Right renal pelvis (tissue), 4 donors: Measurements from ENCODE around the gene OR52N2. TPM values are rescaled to one million over a fixed set of nuclear protein-coding genes. Genes with fewer than 3 reads are reported as not detected.

Experiments
- polyA plus RNA-seq, 4 donors: library from polyadenylated mRNA; unstranded; fragments of 120-200 nt; gene quantifications; one replicate each; pipeline ENCODE4 v1.2.1, GENCODE V29; 2013; ENCODE audit not compliant: insufficient read length in 4 of 4

Gene OR52N2
- polyA plus RNA-seq, 4 donors: not detected

Other genes with a start within 250 kb of the OR52N2 start
- under 1 TPM in 1 of 4 donors, not detected in 3; 0.05 TPM for gene OR52B6, start 228.0 kb upstream of the OR52N2 start, polyA plus RNA-seq
- 10 to 100 TPM; 16.9 to 73.5 (median 39.6) TPM for gene TRIM6, start 212.3 kb upstream of the OR52N2 start, polyA plus RNA-seq
- gene TRIM34, start 183.9 kb upstream of the OR52N2 start, polyA plus RNA-seq: 10 to 100 TPM in 3 of 4 donors, 1 to 10 TPM in 1; 8.2 to 12.7 (median 11.5) TPM
- gene TRIM5, start 123.8 kb upstream of the OR52N2 start, polyA plus RNA-seq: 10 to 100 TPM; 34.8 to 46.9 (median 41.6) TPM
- 10 to 100 TPM in 1 of 4 donors, 1 to 10 TPM in 3; 6.9 to 10.6 (median 7.9) TPM for gene TRIM22, start 119.1 kb upstream of the OR52N2 start, polyA plus RNA-seq
- gene OR56B1, start 72.5 kb upstream of the OR52N2 start, polyA plus RNA-seq: not detected
- gene OR52N4, start 54.7 kb upstream of the OR52N2 start, polyA plus RNA-seq: not detected
- gene OR52N5, start 25.6 kb upstream of the OR52N2 start, polyA plus RNA-seq: not detected
- gene OR52N1, start 17.7 kb upstream of the OR52N2 start, polyA plus RNA-seq: not detected
- not detected for gene OR52E6, start 33.0 kb downstream of the OR52N2 start, polyA plus RNA-seq
- not detected for gene OR52E8, start 48.8 kb downstream of the OR52N2 start, polyA plus RNA-seq
- gene OR52E4, start 71.7 kb downstream of the OR52N2 start, polyA plus RNA-seq: under 1 TPM in 1 of 4 donors, not detected in 3; 0.03 TPM
- not detected for gene OR52E5, start 84.3 kb downstream of the OR52N2 start, polyA plus RNA-seq
- under 1 TPM in 1 of 4 donors, not detected in 3; 0.05 TPM for gene OR56A3, start 133.3 kb downstream of the OR52N2 start, polyA plus RNA-seq
- not detected for gene OR56A5, start 159.6 kb downstream of the OR52N2 start, polyA plus RNA-seq
- gene OR52L1, start 178.1 kb downstream of the OR52N2 start, polyA plus RNA-seq: not detected
- gene OR56A4, start 198.0 kb downstream of the OR52N2 start, polyA plus RNA-seq: under 1 TPM in 2 of 4 donors, not detected in 2; 0.01 to 0.06 TPM
- gene OR56A1, start 221.8 kb downstream of the OR52N2 start, polyA plus RNA-seq: under 1 TPM in 1 of 4 donors, not detected in 3; under 0.01 TPM